K562 (cell line): ENCODE measurements around the gene CACNA1A. TPM values are rescaled to one million over a fixed set of nuclear protein-coding genes. Genes with fewer than 3 reads are reported as not detected.

Experiments used
- BACH1 ChIP-seq: fragments of 200-800 bp; sonication (Bioruptor generic); IDR thresholded peaks from 2 replicates; pipeline ENCODE4 v1.6.1; 2016; ENCODE audit warnings: missing genetic modification characterization, missing compliant biosample characterization
- C11orf30 ChIP-seq: fragments of 450-650 bp; IDR thresholded peaks from 2 replicates; pipeline ENCODE4 v1.6.1; 2016; ENCODE audit warnings: low read depth, mild to moderate bottlenecking
- EHMT2 ChIP-seq: fragments of 450-650 bp; IDR thresholded peaks from 2 replicates; pipeline ENCODE4 v1.6.1; 2018; ENCODE audit warnings: antibody characterized with exemption
- EP300 ChIP-seq: IDR thresholded peaks from 2 replicates; pipeline ENCODE4 v1.6.1; 2012; ENCODE audit warnings: low read length, improper control_type of control experiment
- MAZ ChIP-seq, 2 experiments: fragments of 450-650 bp in 1 of 2; sonication (generic) in 1 of 2; formaldehyde crosslinking; IDR thresholded peaks in 1 of 2; conservative IDR thresholded peaks in 1 of 2; 2 replicates each; pipeline versions ENCODE4 v1.4.0 to v1.5.0; 2020; ENCODE audit warnings: mild to moderate bottlenecking in 1 of 2, missing genetic modification reagents in 1 of 2
- SREBF1 ChIP-seq: fragments of 150-350 bp; IDR thresholded peaks from 2 replicates; pipeline ENCODE4 v1.6.1; 2014; ENCODE audit warnings: antibody characterized with exemption, low read depth, low read length, borderline replicate concordance
- TRIM24 ChIP-seq, 2 experiments: fragments of 450-650 bp; IDR thresholded peaks; 2 replicates each; pipeline ENCODE4 v1.6.1; 2016
- ZNF384 ChIP-seq: IDR thresholded peaks from 2 replicates; pipeline ENCODE4 v1.6.1; 2012; ENCODE audit warnings: low read depth, low read length, improper control_type of control experiment
- polyA plus RNA-seq, 8 experiments: library from polyadenylated mRNA; depleted of rRNA in 4 of 8; stranded (reverse) in 5 of 8; unstranded in 3 of 8; fragments of >200 nt; fragmentation: Nextera tagmentation in 2 of 8; fragmentation: Illumina TruSeq in 1 of 8; extraction: Ambion mirVana in 2 of 8; extraction: Trizol in 1 of 8; gene quantifications; 2 replicates each; pipeline versions ENCODE4 v1.2.1 to v1.2.3, GENCODE V29; 2011 to 2014; ENCODE audit warnings: inconsistent platforms in 1 of 8, missing spikeins in 1 of 8
- total RNA-seq, 7 experiments: library from RNA; depleted of rRNA in 6 of 7; stranded (reverse); fragments of >200 nt in 6 of 7; fragmentation: Illumina TruSeq in 2 of 7; extraction: Trizol in 2 of 7; gene quantifications; 2 replicates each; pipeline versions ENCODE4 v1.2.1 to v1.2.3, GENCODE V29; 2011 to 2021; ENCODE audit warnings: low replicate concordance in 1 of 7
- TF ChIP-seq, protein P1 (sequence below), 2 experiments: fragments of 450-650 bp; IDR thresholded peaks; 2 replicates each; pipeline ENCODE4 v1.6.1; 2018; ENCODE audit warnings: mild to moderate bottlenecking in 2 of 2, low read depth in 1 of 2; ENCODE audit not compliant: partially characterized antibody in 2 of 2
- TF ChIP-seq, protein P2 (sequence below): fragments of 200-800 bp; sonication (Bioruptor generic); IDR thresholded peaks from 2 replicates; pipeline ENCODE4 v1.6.1; 2017; ENCODE audit warnings: missing genetic modification characterization, missing compliant biosample characterization
- TF ChIP-seq, protein P3 (sequence below): fragments of 450-650 bp; IDR thresholded peaks from 2 replicates; pipeline ENCODE4 v1.6.1; 2016; ENCODE audit warnings: low read depth

The CACNA1A gene
- total and polyA plus RNA-seq, 9 of the 15 experiments (the other 6 are each of a cell fraction or from before 2014, with no cell fraction given): 0.03 to 0.20 (median 0.09) TPM; not detected in 1

DNA sequence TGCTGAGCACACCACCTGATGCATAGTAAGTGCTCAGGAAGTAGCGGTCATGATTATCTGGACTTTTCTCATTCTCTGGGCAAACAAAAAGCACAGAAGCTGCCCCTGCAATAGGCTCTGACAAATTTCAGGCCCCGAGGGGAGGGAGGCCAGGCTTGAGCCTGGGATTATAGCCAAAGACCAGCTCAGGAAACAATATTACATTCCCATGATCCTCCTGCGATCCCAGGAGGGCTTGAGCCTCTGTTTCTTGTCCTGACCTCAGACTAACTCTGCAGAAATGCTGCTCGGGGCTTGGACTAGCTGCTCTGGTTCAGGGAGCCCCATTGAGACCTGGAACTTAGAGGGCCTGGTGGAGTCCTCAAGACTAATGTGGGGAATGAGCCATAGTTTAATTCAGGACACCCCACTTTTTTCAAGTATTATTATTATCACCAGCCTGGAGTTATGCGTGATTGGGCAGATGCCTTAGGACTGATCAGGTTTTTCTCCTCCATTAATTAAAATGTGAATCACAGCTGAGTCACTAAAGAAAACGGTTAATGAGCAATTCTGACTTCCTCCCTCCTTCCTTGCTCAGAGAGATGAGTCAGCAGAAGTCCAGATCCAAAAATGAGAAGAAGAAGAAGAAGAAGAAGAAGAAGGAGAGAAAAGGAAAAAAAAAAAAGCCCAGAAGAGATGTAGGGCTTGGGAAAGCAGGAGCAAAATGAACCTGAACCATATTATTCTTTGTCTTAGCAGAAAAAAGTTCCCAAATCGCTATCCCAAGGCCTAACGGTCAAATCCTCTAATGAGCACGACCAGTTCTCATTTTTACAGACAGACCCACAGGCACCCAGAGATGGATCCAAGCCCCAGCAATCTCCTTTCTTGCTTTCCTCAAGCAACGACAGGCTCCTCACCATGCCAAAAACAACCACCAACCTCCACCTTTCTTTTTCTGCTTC is 107.2 kb downstream of the CACNA1A start (continued):
- TF ChIP-seq BACH1 (tag): peak; percentile 84
- TF ChIP-seq MAZ (CRISPR knock-in tag; conservative IDR thresholded peaks at IDR 0.05 in 1 of 2, IDR thresholded peaks at IDR 0.05 in 1 of 2): peak in 1 of 2 experiments; percentile 7; a peak in 1 of 4 replicates
- TF ChIP-seq EHMT2: 0 out of 2 replicates have a peak, but pooled peaks have one; percentile 38
- no peak for TF ChIP-seq SREBF1
- TF ChIP-seq, protein P1, sequence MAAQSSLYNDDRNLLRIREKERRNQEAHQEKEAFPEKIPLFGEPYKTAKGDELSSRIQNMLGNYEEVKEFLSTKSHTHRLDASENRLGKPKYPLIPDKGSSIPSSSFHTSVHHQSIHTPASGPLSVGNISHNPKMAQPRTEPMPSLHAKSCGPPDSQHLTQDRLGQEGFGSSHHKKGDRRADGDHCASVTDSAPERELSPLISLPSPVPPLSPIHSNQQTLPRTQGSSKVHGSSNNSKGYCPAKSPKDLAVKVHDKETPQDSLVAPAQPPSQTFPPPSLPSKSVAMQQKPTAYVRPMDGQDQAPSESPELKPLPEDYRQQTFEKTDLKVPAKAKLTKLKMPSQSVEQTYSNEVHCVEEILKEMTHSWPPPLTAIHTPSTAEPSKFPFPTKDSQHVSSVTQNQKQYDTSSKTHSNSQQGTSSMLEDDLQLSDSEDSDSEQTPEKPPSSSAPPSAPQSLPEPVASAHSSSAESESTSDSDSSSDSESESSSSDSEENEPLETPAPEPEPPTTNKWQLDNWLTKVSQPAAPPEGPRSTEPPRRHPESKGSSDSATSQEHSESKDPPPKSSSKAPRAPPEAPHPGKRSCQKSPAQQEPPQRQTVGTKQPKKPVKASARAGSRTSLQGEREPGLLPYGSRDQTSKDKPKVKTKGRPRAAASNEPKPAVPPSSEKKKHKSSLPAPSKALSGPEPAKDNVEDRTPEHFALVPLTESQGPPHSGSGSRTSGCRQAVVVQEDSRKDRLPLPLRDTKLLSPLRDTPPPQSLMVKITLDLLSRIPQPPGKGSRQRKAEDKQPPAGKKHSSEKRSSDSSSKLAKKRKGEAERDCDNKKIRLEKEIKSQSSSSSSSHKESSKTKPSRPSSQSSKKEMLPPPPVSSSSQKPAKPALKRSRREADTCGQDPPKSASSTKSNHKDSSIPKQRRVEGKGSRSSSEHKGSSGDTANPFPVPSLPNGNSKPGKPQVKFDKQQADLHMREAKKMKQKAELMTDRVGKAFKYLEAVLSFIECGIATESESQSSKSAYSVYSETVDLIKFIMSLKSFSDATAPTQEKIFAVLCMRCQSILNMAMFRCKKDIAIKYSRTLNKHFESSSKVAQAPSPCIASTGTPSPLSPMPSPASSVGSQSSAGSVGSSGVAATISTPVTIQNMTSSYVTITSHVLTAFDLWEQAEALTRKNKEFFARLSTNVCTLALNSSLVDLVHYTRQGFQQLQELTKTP (IDR thresholded peaks at IDR 0.05; ENCODE audit: low read depth in 1 of 2, partially characterized antibody in 2 of 2): no peak
- TF ChIP-seq C11orf30: peak; percentile 98
- TF ChIP-seq, protein P2, sequence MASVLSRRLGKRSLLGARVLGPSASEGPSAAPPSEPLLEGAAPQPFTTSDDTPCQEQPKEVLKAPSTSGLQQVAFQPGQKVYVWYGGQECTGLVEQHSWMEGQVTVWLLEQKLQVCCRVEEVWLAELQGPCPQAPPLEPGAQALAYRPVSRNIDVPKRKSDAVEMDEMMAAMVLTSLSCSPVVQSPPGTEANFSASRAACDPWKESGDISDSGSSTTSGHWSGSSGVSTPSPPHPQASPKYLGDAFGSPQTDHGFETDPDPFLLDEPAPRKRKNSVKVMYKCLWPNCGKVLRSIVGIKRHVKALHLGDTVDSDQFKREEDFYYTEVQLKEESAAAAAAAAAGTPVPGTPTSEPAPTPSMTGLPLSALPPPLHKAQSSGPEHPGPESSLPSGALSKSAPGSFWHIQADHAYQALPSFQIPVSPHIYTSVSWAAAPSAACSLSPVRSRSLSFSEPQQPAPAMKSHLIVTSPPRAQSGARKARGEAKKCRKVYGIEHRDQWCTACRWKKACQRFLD (CRISPR knock-in tag): peak; percentile 31; the same call in 1 of the 2 replicates
- peak; percentile 52; the same call in 1 of the 2 replicates for TF ChIP-seq ZNF384
- peak; percentile 4 to 12; a peak in 1 of 4 replicates for TF ChIP-seq TRIM24 (IDR thresholded peaks at IDR 0.05)
- TF ChIP-seq, protein P3, sequence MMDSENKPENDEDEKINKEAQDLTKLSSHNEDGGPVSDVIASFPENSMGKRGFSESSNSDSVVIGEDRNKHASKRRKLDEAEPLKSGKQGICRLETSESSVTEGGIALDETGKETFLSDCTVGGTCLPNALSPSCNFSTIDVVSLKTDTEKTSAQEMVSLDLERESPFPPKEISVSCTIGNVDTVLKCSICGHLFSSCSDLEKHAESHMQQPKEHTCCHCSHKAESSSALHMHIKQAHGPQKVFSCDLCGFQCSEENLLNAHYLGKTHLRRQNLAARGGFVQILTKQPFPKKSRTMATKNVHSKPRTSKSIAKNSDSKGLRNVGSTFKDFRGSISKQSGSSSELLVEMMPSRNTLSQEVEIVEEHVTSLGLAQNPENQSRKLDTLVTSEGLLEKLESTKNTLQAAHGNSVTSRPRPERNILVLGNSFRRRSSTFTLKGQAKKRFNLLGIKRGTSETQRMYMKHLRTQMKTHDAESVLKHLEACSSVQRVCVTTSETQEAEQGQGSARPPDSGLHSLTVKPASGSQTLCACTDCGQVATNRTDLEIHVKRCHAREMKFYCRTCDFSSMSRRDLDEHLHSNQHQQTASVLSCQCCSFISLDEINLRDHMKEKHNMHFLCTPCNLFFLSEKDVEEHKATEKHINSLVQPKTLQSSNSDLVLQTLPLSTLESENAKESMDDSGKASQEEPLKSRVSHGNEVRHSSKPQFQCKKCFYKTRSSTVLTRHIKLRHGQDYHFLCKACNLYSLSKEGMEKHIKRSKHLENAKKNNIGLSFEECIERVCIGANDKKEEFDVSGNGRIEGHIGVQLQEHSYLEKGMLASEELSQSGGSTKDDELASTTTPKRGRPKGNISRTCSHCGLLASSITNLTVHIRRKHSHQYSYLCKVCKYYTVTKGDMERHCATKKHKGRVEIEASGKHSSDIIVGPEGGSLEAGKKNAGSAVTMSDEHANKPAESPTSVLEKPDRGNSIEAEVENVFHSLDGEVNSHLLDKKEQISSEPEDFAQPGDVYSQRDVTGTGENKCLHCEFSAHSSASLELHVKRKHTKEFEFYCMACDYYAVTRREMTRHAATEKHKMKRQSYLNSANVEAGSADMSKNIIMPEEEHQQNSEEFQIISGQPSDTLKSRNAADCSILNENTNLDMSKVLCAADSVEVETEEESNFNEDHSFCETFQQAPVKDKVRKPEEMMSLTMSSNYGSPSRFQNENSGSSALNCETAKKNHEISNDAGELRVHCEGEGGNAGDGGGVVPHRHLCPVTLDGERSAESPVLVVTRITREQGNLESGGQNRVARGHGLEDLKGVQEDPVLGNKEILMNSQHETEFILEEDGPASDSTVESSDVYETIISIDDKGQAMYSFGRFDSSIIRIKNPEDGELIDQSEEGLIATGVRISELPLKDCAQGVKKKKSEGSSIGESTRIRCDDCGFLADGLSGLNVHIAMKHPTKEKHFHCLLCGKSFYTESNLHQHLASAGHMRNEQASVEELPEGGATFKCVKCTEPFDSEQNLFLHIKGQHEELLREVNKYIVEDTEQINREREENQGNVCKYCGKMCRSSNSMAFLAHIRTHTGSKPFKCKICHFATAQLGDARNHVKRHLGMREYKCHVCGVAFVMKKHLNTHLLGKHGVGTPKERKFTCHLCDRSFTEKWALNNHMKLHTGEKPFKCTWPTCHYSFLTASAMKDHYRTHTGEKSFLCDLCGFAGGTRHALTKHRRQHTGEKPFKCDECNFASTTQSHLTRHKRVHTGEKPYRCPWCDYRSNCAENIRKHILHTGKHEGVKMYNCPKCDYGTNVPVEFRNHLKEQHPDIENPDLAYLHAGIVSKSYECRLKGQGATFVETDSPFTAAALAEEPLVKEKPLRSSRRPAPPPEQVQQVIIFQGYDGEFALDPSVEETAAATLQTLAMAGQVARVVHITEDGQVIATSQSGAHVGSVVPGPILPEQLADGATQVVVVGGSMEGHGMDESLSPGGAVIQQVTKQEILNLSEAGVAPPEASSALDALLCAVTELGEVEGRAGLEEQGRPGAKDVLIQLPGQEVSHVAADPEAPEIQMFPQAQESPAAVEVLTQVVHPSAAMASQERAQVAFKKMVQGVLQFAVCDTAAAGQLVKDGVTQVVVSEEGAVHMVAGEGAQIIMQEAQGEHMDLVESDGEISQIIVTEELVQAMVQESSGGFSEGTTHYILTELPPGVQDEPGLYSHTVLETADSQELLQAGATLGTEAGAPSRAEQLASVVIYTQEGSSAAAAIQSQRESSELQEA: no peak
- TF ChIP-seq EP300: peak; percentile 80
